GM21737 (cell line): ENCODE data around the gene DCAKD.

ENCODE experiments used
- ATAC-seq: cut with Tn5 transposase; IDR thresholded peaks from one replicate; pipeline ENCODE4 v1.9.1; 2021; ENCODE audit warnings: mild to moderate bottlenecking, moderate library complexity; ENCODE audit not compliant: unreplicated experiment

The DCAKD gene

GRCh38 chr17:45031231-45032173, 19.9 kb downstream of the DCAKD start:
- ATAC-seq, result no peak

GRCh38 chr17:45030733-45031132, 20.7 kb downstream of the DCAKD start:
- no peak for ATAC-seq

DNA sequence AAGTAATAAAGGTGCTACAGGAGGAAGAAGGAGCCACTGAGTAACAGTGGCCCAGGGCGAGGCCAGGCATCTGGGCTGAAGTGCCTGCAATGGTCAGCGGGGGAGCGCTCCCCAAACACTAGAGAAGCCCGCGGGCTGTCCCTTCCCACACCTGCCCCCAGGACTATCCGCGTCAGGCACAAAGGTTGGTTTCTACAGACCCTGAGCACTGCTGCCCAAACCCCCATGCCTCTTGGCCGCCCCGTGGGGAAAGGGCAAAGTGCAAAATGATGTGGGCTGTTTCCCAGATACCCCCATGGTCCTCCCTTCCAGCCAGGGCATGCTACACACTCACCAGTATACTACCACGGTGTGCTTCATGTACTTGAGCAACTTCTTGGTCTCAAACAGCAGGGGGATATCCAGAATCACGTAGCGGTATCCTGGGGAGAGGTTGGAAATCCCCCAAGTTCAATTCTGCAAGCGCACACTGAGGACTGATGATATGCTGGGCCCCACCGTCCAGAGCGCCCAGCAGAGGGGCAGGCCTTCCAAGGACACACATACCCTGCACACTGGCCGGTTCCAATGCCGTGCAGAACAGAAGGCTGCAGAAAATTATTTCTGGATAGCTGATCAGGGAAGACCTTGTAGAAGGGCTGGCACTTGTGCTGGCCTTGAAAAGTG, 21.5 kb downstream of the DCAKD start:
- no peak for ATAC-seq

GRCh38 chr17:45029096-45029495, 22.3 kb downstream of the DCAKD start:
- ATAC-seq, result no peak

- ATAC-seq, result no peak
These were observed 28.6 kb downstream of the DCAKD start for GRCh38 chr17:45022655-45023339.

- no peak for ATAC-seq
These were observed 29.2 kb downstream of the DCAKD start for GRCh38 chr17:45022288-45022648.

DNA sequence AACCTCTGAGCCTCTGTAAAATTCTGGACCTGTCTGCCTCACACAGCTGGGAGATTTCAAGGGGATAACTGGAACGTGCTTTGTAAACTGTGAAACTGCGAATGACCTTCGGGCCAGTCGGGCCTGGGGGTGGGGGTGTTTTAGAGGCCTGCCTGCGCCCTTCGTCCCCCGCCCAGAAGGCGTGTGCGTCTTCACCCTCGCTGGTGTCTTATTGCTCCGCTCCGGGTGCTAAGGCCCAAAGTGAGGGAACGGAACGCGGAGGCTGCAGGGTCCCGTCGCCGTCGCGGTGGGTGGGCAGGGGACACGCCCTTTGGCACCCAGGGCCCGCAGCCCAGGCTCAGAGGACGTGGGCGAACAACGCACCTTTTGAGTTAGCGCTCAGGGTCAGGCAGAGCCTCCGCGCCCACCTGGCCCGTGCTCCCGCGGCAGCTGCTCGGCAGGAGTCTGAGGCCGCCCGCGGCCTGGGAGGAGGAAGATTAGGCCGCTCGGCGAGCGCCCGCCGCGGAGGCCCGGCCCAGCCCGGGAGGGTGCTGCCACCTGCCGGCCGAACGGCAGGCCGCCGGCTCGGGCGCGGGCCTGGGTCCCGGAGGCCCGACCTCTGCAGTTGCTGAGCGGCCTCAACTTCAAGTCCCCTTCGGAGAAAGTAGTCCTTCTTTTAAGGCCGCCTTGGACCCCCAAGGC, 29.7 kb downstream of the DCAKD start:
- ATAC-seq, result no peak

DNA sequence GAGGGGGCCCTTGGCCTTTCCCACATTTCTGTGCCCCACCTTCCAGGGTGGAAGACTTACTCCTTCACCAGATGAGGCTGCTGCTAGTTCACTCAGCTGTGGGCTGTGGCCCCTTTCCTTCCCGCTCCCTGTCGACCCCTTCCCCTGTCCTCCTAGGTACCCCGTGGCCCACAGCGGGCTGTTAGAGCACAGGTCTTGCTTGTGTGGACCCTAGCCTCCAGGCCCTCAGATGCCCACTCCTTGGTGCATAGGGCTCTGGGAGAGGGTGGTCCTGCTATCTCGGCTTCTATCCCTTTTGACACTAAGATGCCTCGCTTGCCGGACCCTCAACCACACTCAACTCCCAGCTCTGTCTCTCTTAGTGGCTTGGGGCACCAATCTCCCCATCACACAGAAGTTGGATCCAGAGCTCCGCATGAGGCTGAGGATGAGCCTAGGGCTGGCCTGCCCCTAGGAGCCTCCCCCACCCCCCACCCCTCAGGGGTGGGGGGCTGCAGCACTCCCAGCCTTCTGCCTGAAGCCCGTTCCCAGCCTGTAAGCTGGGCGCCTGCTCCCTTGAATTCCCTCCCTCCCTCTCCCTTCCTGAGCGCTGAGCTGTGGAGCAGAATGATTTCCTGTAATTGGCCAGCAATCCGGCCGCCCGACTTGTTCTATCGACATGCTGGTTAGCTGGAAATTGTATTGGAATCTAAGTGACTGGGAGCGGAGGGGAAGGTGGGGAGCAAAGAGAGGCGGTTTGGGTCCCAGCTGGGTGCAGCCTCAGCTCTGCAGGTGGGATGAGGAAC, 30.9 kb downstream of the DCAKD start:
- ATAC-seq, result no peak

DNA sequence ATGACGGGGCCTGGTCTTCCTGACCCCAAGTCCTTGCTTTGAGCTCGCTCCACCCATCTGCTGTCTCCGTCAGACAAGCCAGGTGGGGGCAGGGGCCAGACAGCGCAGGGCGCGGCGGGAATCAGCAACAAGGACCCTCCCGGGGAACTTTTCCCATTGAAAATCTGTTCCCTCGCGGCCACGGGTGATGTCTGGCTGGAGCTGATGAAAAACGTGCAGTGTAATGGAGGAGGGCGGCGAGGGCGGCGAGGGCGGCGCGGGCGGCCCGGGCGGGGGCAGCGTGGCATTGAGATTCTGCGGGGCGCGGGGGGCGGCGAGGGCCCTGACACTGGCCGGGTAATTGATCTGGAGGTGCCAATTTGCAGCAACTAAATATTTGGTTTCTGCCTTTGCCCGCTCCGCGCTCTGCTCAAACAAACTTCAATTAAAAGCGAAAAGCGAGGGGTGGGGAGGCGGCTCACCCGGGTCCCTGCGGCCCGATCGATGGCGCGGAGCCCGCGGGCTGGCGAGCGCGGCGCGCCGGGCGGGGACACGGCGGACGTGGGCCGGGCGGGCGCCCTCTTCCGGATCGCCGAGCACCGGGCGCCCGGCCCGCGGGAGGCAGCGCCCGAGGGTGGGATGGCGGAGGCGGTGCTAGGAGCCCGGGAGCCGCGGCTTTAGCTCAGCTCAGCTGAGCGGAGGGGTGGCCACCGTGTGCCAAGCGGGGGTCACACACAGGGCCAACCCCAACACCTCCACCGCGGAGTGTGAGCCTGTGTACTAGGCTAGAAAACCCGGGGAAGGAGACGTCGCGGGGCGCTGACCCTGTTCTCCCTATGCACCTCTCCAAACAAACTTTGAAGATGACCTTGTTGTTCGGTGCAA, 32.4 kb downstream of the DCAKD start:
- no peak for ATAC-seq

DNA sequence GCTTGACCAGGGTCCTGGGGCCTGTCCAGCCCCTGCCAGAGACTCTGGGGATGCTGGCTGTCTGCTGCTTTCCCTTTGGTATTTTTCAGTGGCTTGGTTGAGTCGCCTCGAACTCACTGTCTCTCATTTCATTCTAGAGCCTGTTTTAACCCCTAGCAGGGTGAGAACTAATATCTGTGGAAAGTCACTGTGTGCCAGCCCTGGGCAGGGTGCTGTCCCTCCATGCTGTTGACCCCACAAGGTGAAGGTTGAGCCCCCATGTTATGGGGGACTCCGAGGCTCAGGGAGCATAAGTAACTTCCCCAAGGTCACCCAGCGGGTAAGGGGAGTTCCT, 33.0 kb downstream of the DCAKD start:
- ATAC-seq, result no peak

GRCh38 chr17:45016823-45017222, 34.6 kb downstream of the DCAKD start:
- no peak for ATAC-seq

GRCh38 chr17:45016237-45016636, 35.2 kb downstream of the DCAKD start:
- no peak for ATAC-seq

DNA sequence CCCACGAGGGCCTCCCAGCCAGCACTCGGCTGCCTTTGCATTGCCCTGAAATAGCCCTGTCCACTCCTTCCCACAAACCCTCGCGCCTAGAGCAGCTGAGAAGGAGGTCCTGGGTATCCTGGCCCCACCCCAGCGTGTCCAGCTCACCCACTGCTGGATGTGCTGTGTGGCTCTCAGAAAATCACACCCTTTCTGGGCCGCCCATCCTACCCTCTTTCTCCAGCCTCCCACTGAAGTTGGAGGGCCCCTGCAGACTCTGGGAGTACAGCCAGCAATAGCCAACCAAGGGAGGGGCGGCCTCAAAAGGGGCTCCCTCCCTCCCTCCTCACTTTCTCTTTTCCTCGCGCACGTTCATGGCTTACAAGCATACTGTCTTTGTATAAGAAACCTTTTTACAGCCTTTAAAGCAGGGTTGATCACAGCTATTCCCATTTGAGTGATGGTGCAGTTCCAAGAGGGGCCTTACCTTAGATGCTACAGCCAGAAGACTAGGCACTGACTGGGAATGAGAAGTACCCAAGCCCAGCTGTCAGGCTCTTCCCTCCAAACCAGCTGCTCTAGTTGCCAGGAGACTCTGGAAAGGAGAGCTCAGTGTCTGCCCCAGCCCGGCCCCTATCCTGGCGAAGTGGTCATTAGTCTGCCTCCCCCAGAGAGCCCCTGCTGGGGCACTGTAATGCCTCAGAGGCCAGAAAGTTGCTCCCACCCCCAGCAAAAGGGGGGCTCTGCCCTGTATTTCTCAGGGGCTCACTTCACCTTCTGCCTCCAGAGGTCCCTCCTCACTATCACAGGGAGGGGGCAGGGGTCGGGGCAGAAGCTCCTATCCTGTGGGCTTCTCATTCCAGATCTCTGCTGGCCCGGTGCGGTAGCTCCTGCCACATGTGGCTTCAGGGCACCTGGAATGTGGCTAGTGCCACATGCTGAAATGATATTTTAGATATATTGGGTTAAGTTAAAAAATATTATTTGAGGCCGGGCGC, 38.1 kb downstream of the DCAKD start:
- ATAC-seq, result no peak

- ATAC-seq, result no peak
These were observed 39.7 kb downstream of the DCAKD start for GRCh38 chr17:45011767-45012166.

- no peak for ATAC-seq
These were observed 41.6 kb downstream of the DCAKD start for GRCh38 chr17:45009676-45010467.

DNA sequence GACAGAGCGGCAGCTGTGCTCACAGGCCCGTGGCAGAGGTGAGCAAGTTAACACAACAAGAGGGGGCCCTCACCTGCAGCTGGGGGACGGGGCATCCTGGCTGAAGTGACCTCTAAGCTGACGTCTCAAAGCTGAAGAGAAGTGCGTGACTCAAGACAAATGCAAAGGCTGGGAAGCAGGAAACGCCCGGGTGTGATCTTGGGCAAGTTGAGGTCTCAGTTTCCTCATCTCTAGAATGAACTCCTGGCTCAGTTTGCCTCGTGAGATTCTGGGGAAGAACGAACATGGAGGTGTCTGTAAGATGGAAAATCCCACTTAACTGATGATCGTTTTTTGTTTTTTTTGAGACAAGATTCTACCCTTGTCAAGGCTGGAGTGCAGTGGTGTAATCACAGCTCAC, 43.2 kb downstream of the DCAKD start:
- ATAC-seq, result no peak

DNA sequence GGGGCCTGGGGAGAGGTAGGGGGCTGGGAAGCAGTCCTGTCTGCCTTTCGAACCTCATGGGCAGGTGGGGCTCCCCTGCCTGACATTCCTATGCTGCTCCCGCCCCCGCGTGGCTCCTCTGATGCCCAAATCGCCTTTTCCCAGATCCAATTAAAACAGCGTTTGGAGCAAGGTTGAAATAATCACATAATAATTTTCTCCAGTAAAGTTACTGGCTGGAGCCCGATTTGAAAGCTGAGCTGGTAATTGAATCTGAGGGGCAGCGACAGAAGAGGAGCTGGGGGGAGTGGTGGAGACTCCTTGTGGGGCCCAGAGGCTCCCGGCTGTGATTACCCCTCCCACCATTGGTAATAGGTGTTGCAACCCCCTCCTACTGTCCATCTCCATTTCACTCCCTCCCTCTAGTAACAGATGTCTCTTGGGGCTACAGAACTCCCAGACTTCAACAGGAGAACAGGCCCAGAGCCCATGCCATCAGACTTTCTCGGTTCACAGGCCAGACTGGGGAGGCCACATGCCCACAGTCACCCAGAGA, 44.4 kb downstream of the DCAKD start:
- no peak for ATAC-seq
